ENCODE data around the gene GRPEL1. TPM values are rescaled to one million over a fixed set of nuclear protein-coding genes. Genes with fewer than 3 reads are reported as not detected.

Gene GRPEL1
- polyA plus RNA-seq, 3 donors = 44.1 to 49.6 (median 45.4) TPM

DNA sequence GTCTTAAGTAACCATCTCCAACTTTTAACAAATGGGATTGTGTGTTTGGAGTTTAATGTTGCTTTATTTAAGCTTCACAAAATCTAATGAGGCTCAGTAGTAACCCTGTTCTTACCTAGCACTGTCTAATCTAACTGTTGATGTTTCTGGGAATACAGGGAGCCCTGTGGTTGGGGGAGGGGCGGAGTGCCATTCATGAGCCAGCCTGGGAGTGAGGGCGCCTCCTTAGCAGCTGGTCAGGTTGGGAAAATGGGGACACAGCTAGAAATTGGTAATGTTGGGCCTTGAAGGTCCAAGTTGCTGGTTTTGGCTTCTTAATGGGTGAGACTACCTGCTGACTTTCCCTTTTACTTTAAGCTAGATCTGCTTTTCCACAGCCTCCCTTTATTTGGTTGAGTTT lies 47.6 kb downstream of the GRPEL1 start:
- Histone ChIP-seq H3K9ac (ENCODE audit: insufficient read depth, low read length, poor library complexity, severe bottlenecking) (no peak overlapping the region), H3K79me2 (ENCODE audit: insufficient read depth, low read length) (no peaks in the 10 kb centered on the region), H3K4me2 (replicated peaks; ENCODE audit: extremely low read depth, low read length, poor library complexity, severe bottlenecking) (no peak overlapping the region), H3K4me1 (ENCODE audit: control insufficient read depth in 1 of 2, insufficient read depth in 2 of 2, low read length in 2 of 2) (no peaks in the 10 kb centered on the region), H3K36me3 (replicated peaks in 1 of 2; ENCODE audit: control insufficient read depth in 1 of 2, insufficient read depth in 2 of 2, low read length in 2 of 2) (peaks cover 82 to 96% of the 10 kb centered on the region in 2 donors), H3K4me3 (replicated peaks in 1 of 3; ENCODE audit: low read depth in 2 of 3, low read length in 3 of 3) (no peak overlapping the region), H3K27me3 (ENCODE audit: control insufficient read depth in 2 of 2, insufficient read depth in 2 of 2, low read length in 2 of 2) (no peaks in the 10 kb centered on the region), H3K27ac (ENCODE audit: low read depth in 1 of 2, low read length in 2 of 2) (peak overlapping the region in 1 of 2 donors; percentile 12), H3K9me3 (replicated peaks in 1 of 2; ENCODE audit: control insufficient read depth in 1 of 2, insufficient read depth in 1 of 2, low read length in 2 of 2) (no peaks in the 10 kb centered on the region), H4K20me1 (ENCODE audit: insufficient read depth, low read length) (peaks cover 89% of the 10 kb centered on the region), H2AFZ (ENCODE audit: insufficient read depth, low read depth, low read length, poor library complexity, severe bottlenecking) (no peak overlapping the region)
- 100% methylated on average over 1 of the region's 2 CpGs for WGBS (ENCODE audit: insufficient coverage)
- intact Hi-C loops (cut with micrococcal nuclease) = no loop called here
- H3K9me3 Mint-ChIP-seq = no peaks in the 10 kb centered on the region
- peak overlapping the region in 5 of 7 donors; percentile 3 to 78 (median 42) for H3K27ac Mint-ChIP-seq
- peaks cover 0 to 1% (median 0%) of the 10 kb centered on the region in 3 donors for H3K27me3 Mint-ChIP-seq (ENCODE audit: low read depth in 3 of 3)
- H3K4me1 Mint-ChIP-seq = no peaks in the 10 kb centered on the region
- H3K4me3 Mint-ChIP-seq = no peak overlapping the region
- TF ChIP-seq, protein P1, sequence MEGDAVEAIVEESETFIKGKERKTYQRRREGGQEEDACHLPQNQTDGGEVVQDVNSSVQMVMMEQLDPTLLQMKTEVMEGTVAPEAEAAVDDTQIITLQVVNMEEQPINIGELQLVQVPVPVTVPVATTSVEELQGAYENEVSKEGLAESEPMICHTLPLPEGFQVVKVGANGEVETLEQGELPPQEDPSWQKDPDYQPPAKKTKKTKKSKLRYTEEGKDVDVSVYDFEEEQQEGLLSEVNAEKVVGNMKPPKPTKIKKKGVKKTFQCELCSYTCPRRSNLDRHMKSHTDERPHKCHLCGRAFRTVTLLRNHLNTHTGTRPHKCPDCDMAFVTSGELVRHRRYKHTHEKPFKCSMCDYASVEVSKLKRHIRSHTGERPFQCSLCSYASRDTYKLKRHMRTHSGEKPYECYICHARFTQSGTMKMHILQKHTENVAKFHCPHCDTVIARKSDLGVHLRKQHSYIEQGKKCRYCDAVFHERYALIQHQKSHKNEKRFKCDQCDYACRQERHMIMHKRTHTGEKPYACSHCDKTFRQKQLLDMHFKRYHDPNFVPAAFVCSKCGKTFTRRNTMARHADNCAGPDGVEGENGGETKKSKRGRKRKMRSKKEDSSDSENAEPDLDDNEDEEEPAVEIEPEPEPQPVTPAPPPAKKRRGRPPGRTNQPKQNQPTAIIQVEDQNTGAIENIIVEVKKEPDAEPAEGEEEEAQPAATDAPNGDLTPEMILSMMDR (IDR thresholded peaks at IDR 0.05) = no peak
- H3K36me3 Mint-ChIP-seq = peaks cover 74 to 93% of the 10 kb centered on the region in 2 donors
- no peak for DNase-seq

DNA sequence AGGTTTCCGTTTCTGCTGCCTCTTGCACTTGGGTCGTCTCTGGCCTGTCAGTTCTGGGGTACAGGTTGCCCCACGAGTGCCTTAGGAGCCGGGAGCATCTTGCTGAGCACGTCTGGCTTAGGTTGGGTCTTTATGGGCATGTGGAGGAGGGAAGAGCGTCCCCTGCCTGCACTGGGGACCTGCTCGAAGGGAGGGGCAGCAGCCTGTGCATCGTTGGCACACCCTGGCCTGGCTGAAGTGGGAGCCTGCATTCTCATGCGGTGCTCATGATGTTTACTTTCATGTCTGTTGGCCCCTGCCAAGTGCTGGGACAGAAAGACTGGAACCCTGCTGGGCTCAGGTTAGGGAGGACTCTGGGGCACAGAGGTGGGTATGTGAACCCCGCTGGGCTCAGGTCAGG lies 48.5 kb downstream of the GRPEL1 start:
- H3K4me2 ChIP-seq (replicated peaks; ENCODE audit: extremely low read depth, low read length, poor library complexity, severe bottlenecking) = no peak overlapping the region
- Mint-ChIP-seq H3K4me3 (no peak overlapping the region), H3K36me3 (peaks cover 75 to 93% of the 10 kb centered on the region in 2 donors), H3K27ac (peak overlapping the region in 1 of 7 donors; percentile 33), H3K27me3 (ENCODE audit: low read depth in 3 of 3) (peaks cover 0 to 1% (median 0%) of the 10 kb centered on the region in 3 donors), H3K9me3 (no peaks in the 10 kb centered on the region), H3K4me1 (no peaks in the 10 kb centered on the region)
- H3K27ac ChIP-seq (ENCODE audit: low read depth in 1 of 2, low read length in 2 of 2) = no peak overlapping the region
- H3K36me3 ChIP-seq (replicated peaks in 1 of 2; ENCODE audit: control insufficient read depth in 1 of 2, insufficient read depth in 2 of 2, low read length in 2 of 2) = peaks cover 82 to 96% of the 10 kb centered on the region in 2 donors
- intact Hi-C loops (cut with micrococcal nuclease) = no loop called here
- H3K9ac ChIP-seq (ENCODE audit: insufficient read depth, low read length, poor library complexity, severe bottlenecking) = no peak overlapping the region
- no peak overlapping the region for H3K4me3 ChIP-seq (replicated peaks in 1 of 3; ENCODE audit: low read depth in 2 of 3, low read length in 3 of 3)
- no peak overlapping the region for H2AFZ ChIP-seq (ENCODE audit: insufficient read depth, low read depth, low read length, poor library complexity, severe bottlenecking)
- H3K9me3 ChIP-seq (replicated peaks in 1 of 2; ENCODE audit: control insufficient read depth in 1 of 2, insufficient read depth in 1 of 2, low read length in 2 of 2) = no peaks in the 10 kb centered on the region
- TF ChIP-seq, protein P1 (IDR thresholded peaks at IDR 0.05) = no peak
- DNase-seq = no peak
- no peaks in the 10 kb centered on the region for H3K4me1 ChIP-seq (ENCODE audit: control insufficient read depth in 1 of 2, insufficient read depth in 2 of 2, low read length in 2 of 2)
- H3K79me2 ChIP-seq (ENCODE audit: insufficient read depth, low read length) = no peaks in the 10 kb centered on the region
- 98% methylated on average over 9 of the region's 10 CpGs for WGBS (ENCODE audit: insufficient coverage)
- no peaks in the 10 kb centered on the region for H3K27me3 ChIP-seq (ENCODE audit: control insufficient read depth in 2 of 2, insufficient read depth in 2 of 2, low read length in 2 of 2)
- H4K20me1 ChIP-seq (ENCODE audit: insufficient read depth, low read length) = peaks cover 89% of the 10 kb centered on the region

Measured in CD14-positive monocyte (primary cell).